ENCODE results near the gene S100A12. TPM values are rescaled to one million over a fixed set of nuclear protein-coding genes. Genes with fewer than 3 reads are reported as not detected.

S100A12 gene
- total RNA-seq, 1 donor from 2014 or later = 6.9 TPM

DNA sequence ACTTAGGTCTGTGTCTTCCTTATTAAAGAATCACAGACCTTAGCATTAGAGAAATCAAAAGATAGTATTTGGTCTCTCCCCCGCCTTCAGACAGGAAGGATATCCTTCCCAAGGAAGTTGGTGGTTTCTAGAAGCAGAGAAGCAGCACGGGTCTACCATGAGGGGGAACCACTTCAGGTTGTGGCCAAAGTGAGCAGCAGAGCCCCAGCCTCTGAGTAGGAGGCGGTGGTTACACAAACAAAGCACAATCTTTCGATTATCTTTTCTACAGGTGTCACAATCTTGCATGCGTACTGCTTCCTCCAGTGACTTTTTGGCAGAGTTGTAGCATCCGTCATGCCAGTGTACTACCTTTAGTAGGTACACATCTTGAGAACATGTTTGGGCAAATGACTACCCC is 35.6 kb downstream of the S100A12 start:
- FAIRE-seq = no peak
- no peak for DNase-seq (ENCODE audit: low spot score in 2 of 2)

DNA sequence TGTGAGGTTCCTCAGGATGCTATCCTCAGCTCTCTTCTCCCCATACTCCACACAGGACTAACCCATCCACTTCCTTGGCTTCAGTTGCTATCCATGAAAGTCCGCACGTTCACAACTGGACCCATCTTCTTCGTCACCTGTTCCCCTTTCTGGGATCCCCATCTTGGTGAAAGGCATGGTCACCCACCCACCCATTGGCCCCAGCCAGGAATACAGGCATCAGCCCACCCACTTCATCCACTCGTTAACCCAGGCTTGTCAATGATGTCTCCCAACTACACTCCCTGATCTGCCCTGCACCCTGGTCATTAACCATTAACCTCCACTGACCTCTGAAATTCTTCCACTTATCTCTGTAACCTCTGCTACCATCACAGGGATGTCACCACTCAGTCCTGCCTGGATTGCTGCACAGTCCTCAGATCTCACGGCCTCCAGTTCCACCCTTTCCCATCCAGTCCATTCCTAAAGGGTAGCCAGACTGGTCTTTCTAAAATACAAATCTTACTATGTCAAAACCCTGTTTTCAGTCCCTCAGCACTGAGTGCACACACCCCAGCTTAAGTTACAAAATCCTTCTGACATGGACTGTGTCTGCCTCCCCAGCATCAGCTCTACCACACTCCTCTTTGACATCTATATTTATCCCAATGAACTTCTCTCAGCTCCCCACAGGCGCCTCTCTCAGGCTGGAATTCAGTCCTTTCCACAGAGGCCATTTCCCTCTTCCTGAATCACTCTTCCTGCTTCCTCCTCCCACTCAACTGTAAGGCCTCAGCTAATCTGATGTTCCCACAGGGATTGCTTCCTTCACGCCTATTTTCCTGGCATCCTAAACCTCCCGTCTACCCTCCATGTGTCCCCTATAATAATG is 37.2 kb downstream of the S100A12 start:
- DNase-seq (ENCODE audit: low spot score in 2 of 2) (no peak), FAIRE-seq (no peak)

DNA sequence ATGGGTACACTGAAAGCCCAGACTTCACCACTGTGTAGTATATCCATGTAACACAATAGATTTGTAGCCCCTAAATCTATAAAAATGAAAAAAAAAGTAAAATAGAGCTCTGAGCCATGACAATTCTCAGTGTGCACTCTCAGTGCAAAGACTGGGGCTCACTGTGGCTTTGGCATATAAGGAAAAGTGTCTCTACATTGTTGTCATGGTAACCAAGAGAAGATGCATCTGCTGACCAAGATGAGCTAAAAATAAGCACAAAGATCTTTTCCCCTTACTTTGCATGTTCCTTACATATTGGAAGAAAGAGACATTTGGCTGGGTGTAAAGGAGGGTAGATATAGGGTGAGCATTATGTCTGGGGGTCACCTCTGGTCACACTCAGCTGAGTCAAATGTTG is 38.8 kb downstream of the S100A12 start:
- no peak for DNase-seq (ENCODE audit: low spot score in 2 of 2)
- no peak for FAIRE-seq

DNA sequence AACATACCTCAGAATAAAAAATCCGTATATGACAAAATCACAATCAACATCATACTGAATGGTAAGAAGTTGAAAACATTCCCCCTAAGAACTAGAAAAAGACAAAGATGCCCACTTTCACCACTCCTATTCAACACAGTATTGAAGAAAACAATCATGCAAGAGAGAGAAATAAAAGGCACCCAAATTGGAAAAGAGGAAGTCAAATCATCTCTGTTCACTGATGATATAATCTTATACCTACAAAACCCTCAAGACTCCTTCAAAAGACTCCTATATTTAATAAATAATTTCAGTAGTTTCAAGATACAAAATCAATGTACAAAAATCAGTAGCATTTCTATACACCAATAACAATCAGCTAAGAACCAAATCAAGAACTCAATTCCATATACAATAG is 41.5 kb downstream of the S100A12 start:
- FAIRE-seq = no peak
- no peak for DNase-seq (ENCODE audit: low spot score in 2 of 2)

DNA sequence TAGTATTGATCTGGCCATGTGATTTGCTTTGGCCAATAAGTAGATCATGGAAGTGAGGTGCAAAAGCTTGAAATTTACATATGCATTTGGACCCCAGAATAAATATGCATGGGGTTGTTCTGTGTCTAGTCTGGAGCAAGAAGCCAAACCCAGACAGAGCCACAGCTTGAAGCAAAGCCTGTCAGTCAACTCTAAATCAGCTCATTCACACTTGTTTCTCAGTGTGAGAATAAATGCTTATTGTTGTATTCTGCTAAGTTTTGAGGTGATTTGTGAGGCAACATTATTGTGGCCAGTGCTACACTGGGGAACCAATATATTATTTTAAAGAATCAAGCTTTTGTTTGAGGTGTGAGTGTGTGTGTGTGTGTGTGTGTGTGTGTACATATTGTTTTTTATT is 50.5 kb downstream of the S100A12 start:
- no peak for DNase-seq (ENCODE audit: low spot score in 2 of 2)
- peak; percentile 76 for FAIRE-seq

Small RNAs within 50 kb of the gene (small RNA-seq; reads per million reads assigned to genes)
- gene RNU6-160P (not detected), gene S100A15A (not detected)

Other genes starting within 250 kb of the S100A12 start
- gene SPRR2G, start 224.7 kb downstream of the S100A12 start, total RNA-seq = not detected
- gene LELP1, start 172.2 kb downstream of the S100A12 start, total RNA-seq = not detected
- not detected for gene PRR9, start 158.0 kb downstream of the S100A12 start, total RNA-seq
- not detected for gene LORICRIN, start 115.9 kb downstream of the S100A12 start, total RNA-seq
- not detected for gene PGLYRP3, start 62.7 kb downstream of the S100A12 start, total RNA-seq
- gene PGLYRP4, start 26.8 kb downstream of the S100A12 start, total RNA-seq = not detected
- gene S100A9, start 17.8 kb downstream of the S100A12 start, total RNA-seq = 28.9 TPM
- 7.3 TPM for gene S100A8, start 15.5 kb upstream of the S100A12 start, total RNA-seq
- gene S100A7A, start 40.9 kb upstream of the S100A12 start, total RNA-seq = not detected
- gene S100A7, start 85.0 kb upstream of the S100A12 start, total RNA-seq = not detected
- gene S100A6, start 160.4 kb upstream of the S100A12 start, total RNA-seq = 9.8 TPM
- gene S100A5, start 165.3 kb upstream of the S100A12 start, total RNA-seq = not detected
- 1.6 TPM for gene S100A4, start 170.2 kb upstream of the S100A12 start, total RNA-seq
- gene S100A3, start 173.6 kb upstream of the S100A12 start, total RNA-seq = not detected
- gene S100A2, start 190.2 kb upstream of the S100A12 start, total RNA-seq = not detected
- 13.0 TPM for gene S100A16, start 237.5 kb upstream of the S100A12 start, total RNA-seq
- not detected for gene S100A14, start 240.7 kb upstream of the S100A12 start, total RNA-seq

Data from frontal cortex (tissue), 4 donors.